Effector CD8-positive, alpha-beta T cell (primary cell): Measurements from ENCODE around the gene METTL27.
"Not testable (repeated sequence)": the region's sequence is repeated elsewhere in the genome, so short reads cannot be mapped to it uniquely, and the experiment has no call there.

Experiments used
- DNase-seq: peaks from one replicate; lab custom pipeline; 2025; lab: John Stamatoyannopoulos, UW

The METTL27 gene

DNA sequence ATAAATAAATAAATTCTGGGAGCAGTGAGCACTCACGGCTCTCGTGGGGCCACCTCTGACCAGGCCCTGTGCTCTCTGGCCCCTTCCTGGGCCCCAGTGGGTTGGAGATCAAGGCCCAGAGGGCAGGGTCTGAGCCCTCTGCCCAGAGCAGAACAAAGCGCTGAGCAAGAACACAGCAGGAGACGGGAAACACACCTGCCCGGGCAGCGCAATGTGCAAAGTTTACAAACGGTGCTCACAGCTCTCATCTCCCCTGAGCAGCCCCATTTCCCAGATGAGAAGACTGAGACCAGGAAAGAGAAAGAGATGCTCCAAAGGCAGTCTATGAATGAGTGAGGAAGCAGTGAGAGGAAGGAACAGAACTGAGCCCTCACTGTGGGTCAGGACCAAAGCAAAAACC is 3.0 kb downstream of the METTL27 start:
- DNase-seq: no peak

DNA sequence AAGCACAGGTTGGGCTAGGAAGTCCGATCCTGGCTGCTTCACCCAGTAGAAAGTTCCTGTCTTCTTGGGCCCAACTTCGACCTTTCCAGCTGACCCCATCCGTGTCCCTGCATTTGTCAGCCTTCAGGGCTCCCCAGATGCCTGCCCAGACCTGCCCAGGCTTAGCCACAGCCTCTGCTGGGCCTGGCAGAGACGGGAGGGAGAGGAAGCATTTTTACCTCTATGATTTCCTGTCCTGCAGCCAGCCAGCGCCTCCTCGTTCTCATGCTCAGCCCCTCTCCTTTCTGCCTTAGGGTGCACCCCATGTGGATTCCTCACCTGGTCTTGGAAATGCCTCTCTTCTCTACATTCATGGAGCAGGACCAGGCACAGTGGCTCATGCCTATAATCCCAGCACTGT is 3.7 kb downstream of the METTL27 start:
- DNase-seq: no peak

- DNase-seq: not testable (repeated sequence)
Measured at GRCh38 chr7:73837167-73837566, 5.1 kb downstream of the METTL27 start.

- no peak for DNase-seq
Measured at GRCh38 chr7:73834626-73835191, 7.6 kb downstream of the METTL27 start.

GRCh38 chr7:73833251-73833919 is 8.9 kb downstream of the METTL27 start:
- DNase-seq: no peak

- DNase-seq: no peak
Measured at GRCh38 chr7:73832806-73833205, 9.5 kb downstream of the METTL27 start.

- DNase-seq: no peak
Measured at GRCh38 chr7:73831834-73832651, 10.3 kb downstream of the METTL27 start.

- no peak for DNase-seq
Measured at GRCh38 chr7:73831584-73831833, 10.8 kb downstream of the METTL27 start.

DNA sequence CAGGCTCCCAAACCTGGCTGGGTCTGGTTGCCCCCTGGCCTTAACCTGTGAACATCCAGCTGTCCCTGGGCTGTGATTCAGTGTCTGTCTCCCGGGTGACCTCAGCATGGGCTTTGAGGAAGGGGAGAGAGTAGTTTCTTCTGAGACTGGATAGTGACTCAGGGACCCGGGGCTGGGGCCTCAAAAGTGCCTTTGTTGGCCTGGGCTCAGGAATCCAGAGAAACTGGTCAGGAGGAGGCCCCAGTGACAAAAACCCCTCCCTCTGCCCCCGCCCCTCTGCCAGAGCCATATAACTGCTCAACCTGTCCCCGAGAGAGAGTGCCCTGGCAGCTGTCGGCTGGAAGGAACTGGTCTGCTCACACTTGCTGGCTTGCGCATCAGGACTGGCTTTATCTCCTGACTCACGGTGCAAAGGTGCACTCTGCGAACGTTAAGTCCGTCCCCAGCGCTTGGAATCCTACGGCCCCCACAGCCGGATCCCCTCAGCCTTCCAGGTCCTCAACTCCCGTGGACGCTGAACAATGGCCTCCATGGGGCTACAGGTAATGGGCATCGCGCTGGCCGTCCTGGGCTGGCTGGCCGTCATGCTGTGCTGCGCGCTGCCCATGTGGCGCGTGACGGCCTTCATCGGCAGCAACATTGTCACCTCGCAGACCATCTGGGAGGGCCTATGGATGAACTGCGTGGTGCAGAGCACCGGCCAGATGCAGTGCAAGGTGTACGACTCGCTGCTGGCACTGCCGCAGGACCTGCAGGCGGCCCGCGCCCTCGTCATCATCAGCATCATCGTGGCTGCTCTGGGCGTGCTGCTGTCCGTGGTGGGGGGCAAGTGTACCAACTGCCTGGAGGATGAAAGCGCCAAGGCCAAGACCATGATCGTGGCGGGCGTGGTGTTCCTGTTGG is 11.4 kb downstream of the METTL27 start, which contains the start of gene CLDN4:
CLDN4 (plus strand) TSS at position 316 of the 903 bp plus-strand sequence; CDS start at position 522, 206 bp downstream.
- no peak for DNase-seq

DNA sequence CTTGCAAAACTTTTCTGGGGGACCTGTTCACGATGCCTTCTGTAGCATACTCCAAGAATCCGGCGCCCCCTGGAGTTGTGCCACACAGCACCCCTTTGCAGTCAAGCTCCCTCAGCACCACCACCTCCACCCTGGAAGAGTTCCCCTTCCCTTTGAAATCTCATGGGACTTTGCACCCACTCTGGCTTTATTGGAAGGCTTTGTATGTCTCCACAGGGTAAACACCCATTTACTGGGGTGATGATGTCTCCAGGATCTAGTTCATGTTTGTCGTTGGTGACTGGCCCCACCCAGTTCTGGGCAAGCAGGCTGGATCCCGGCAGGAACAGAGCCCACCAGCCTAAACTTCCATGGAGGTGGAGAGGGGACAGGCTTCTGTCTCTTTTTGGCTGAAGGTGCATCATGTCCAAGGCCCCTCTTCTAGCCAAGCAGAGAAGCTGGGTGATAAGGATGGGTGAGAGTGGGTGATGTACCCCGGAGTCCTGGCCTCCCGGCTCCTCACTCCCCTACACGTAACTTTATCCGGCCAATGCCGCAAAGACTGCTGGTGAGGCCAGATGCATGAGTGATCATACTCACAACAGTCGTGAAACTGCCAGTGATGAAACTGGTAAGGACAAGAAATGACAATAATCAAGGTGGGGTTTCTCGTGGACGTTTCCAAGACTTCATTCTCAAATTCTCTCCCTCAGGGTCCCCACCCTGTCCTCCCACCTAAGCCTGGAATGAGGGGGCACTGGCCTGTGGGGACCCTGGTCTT is 12.2 kb downstream of the METTL27 start:
- no peak for DNase-seq

DNA sequence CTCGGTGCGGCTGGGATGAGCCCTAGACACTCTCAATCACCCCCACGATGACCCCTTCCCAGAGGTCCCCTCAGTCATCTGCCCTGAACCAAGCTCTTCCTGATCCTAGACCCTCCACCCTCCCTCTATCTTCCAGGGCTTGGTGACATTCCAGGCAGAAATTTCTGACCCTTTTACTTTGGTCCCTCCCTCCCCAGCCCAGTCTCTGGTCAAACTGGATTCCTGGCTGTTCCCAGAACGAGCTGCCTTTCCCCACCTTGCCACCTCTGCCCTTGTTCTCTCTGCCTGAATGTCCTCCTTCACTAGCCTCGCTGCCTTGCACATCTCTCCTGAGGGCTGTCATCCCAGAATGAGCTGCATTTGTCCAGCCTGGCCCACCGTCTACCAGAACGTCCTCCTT is 12.8 kb downstream of the METTL27 start:
- DNase-seq: no peak

GRCh38 chr7:73828972-73829371 is 13.3 kb downstream of the METTL27 start:
- no peak for DNase-seq

- DNase-seq: no peak
Measured at GRCh38 chr7:73828107-73828803, 14.1 kb downstream of the METTL27 start.

DNA sequence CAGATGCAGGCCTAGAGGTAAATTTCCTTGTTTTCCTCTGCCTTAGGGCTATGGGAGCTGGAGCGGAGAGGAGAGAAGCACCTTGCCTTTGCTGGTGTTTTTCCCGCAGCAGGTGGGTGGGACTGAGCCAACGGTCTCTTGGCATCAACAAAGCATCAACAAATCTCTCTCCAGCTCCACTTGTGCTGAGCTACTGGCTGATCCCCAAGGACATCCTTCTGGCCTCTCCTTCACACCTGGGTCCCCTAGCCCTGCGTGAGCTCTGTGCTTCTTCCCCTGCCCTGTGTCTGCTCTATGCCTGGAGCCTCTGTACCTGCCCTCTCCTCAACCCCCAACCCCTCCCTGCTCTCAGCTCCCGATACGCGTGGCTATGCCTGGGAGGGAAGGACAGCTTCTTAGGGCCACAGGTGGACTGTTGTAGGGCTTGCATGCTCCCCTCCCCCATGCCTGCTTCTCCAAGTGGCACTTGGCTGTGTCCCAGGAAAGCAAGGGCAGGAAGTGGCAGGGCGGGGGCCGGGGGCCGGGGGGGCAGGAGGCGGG is 14.7 kb downstream of the METTL27 start:
- DNase-seq: no peak

DNA sequence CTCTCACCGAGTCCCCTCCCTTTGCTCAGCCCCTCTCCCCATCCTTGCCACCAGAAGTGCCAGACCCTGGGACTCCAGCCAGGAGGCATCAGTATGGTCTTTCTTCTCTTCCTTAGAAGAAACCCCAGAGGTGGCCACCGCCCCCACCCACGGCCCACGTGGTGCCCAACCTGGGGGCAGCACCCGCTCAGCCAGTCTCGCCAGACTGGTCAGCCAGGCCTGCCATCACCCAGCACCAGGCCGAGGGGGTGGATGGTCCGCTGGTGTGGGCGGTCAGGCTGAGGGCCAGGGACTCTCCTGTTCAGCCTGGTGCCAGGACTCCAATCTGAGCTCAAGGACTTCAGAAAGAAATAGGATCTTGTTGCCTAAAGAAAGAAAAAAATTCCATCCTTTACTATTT is 17.3 kb downstream of the METTL27 start:
- DNase-seq: no peak

GRCh38 chr7:73823873-73824592 is 18.3 kb downstream of the METTL27 start:
- no peak for DNase-seq

GRCh38 chr7:73823257-73823656 is 19.1 kb downstream of the METTL27 start:
- DNase-seq: no peak

DNA sequence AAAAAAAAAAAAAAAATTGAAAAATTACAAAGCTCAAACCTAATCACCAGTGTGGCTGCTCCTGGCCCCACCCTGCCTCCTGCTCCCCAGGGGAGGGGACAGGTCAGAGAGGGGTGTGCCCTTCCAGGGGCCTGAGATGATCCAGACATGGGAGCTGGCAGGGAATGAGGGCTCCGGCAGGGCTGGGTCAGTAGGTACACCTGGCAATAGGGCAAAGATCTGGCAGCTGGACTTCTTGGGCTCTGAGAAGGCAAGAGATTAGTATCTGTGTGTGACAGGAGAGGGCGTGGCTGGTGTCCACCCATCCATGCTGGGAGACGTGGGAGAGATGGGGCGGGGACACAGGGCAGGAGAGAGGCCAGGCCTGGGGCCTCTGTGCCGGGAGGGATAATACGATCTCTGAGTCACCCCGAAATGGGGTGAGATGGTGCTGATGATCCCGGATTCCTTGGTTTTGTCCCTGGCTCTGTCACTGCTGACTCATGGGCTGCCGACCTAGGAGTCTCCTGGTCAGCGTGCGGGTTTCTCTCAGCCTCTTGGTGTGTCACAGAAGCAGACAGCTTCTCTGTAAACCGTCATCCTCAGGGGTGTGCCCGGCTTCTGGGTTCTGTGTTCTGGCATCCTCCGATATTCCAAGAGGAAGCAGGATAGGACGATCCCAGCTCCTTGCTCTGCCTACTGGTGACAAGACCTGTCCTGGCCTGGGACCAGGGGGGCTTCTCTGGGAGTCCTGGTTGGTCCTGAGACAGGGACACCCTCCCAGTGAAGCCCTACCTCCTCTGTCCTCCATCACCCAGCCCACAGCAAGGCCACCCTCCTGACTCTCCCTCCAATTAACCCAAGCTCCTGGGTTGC is 19.8 kb downstream of the METTL27 start:
- DNase-seq: no peak
